Nephron progenitor cell (in vitro differentiated cells): ENCODE results near the gene ACTR1A.

Source experiments
- DNase-seq: peaks from one replicate; pipeline ENCODE4 v3.0.0; 2021
- H3K27ac Mint-ChIP-seq: 2 replicates; pipeline ENCODE4 v1.8.0; 2021; ENCODE audit warnings: mild to moderate bottlenecking, moderate library complexity, mixed read lengths
- H3K27me3 Mint-ChIP-seq: 2 replicates; pipeline ENCODE4 v1.8.0; 2021; ENCODE audit warnings: mild to moderate bottlenecking, low read depth, mixed read lengths; ENCODE audit not compliant: poor library complexity
- H3K36me3 Mint-ChIP-seq: 2 replicates; pipeline ENCODE4 v1.8.0; 2021; ENCODE audit warnings: low read depth, mixed read lengths
- H3K4me1 Mint-ChIP-seq: 2 replicates; pipeline ENCODE4 v1.8.0; 2021; ENCODE audit warnings: mixed read lengths
- H3K4me3 Mint-ChIP-seq: 2 replicates; pipeline ENCODE4 v1.8.0; 2021; ENCODE audit warnings: mild to moderate bottlenecking, moderate library complexity, mixed read lengths
- H3K9me3 Mint-ChIP-seq: 2 replicates; pipeline ENCODE4 v1.8.0; 2021; ENCODE audit warnings: mild to moderate bottlenecking, moderate library complexity, mixed read lengths
- CTCF ChIP-seq: fragments of 200-600 bp; sonication (generic); IDR thresholded peaks from 2 replicates; pipeline ENCODE4 v1.5.0; 2021; ENCODE audit warnings: antibody characterized with exemption

ACTR1A gene

GRCh38 chr10:102502337-102503151 lies at the start of gene ACTR1A:
TSS of gene ACTR1A (minus strand) at chr10:102502712. CDS start at chr10:102502647, 65 bp downstream.
- Mint-ChIP-seq H3K4me3 (no peak within 1 kb of the TSS), H3K9me3 (no peaks in the 10 kb centered on the region), H3K4me1 (peaks cover 46% of the 10 kb centered on the region), H3K27ac (no peak within 1 kb of the TSS), H3K27me3 (no peaks in the 10 kb centered on the region), H3K36me3 (peaks cover 8% of the 10 kb centered on the region)
- TF ChIP-seq CTCF, result no peak
- DNase-seq, result peak; percentile 96

GRCh38 chr10:102550636-102551210 lies 48.2 kb upstream of the ACTR1A start:
- TF ChIP-seq CTCF, result no peak
- Mint-ChIP-seq H3K4me3 (no peak overlapping the region), H3K9me3 (no peaks in the 10 kb centered on the region), H3K4me1 (peaks cover 26% of the 10 kb centered on the region), H3K27me3 (no peaks in the 10 kb centered on the region), H3K27ac (no peak overlapping the region), H3K36me3 (peaks cover 50% of the 10 kb centered on the region)
- DNase-seq, result no peak

- no peak for TF ChIP-seq CTCF
- Mint-ChIP-seq H3K27me3 (no peaks in the 10 kb centered on the region), H3K4me1 (peaks cover 22% of the 10 kb centered on the region), H3K36me3 (peaks cover 54% of the 10 kb centered on the region), H3K27ac (no peak overlapping the region), H3K4me3 (no peak overlapping the region), H3K9me3 (no peaks in the 10 kb centered on the region)
- no peak for DNase-seq
Observed at GRCh38 chr10:102549549-102549948, 47.0 kb upstream of the ACTR1A start.

- Mint-ChIP-seq H3K9me3 (no peaks in the 10 kb centered on the region), H3K4me1 (peaks cover 22% of the 10 kb centered on the region)
Observed at GRCh38 chr10:102546606-102547320, 44.3 kb upstream of the ACTR1A start.

GRCh38 chr10:102545997-102546396 lies 43.5 kb upstream of the ACTR1A start:
- TF ChIP-seq CTCF, result no peak
- H3K4me1 Mint-ChIP-seq, result peaks cover 22% of the 10 kb centered on the region
- no peak for DNase-seq
- H3K4me3 Mint-ChIP-seq, result no peak overlapping the region
- H3K9me3 Mint-ChIP-seq, result no peaks in the 10 kb centered on the region
- no peaks in the 10 kb centered on the region for H3K27me3 Mint-ChIP-seq
- peak overlapping the region; percentile 57 for H3K27ac Mint-ChIP-seq
- H3K36me3 Mint-ChIP-seq, result peaks cover 52% of the 10 kb centered on the region

More at GRCh38 chr10:102546606-102547320, 44.3 kb upstream of the ACTR1A start:
- no peak for TF ChIP-seq CTCF
- Mint-ChIP-seq H3K27ac (peak overlapping the region; percentile 57), H3K27me3 (no peaks in the 10 kb centered on the region), H3K36me3 (peaks cover 55% of the 10 kb centered on the region), H3K4me3 (no peak overlapping the region)
- DNase-seq, result no peak
